ENCODE data around the gene OPCML. TPM values are rescaled to one million over a fixed set of nuclear protein-coding genes. Genes with fewer than 3 reads are reported as not detected.

Gene OPCML
- polyA plus RNA-seq, 3 donors = not detected

GRCh38 chr11:132450631-132451030, 1081.7 kb downstream of the OPCML start:
- Histone ChIP-seq H3K4me2 (replicated peaks; ENCODE audit: extremely low read depth, low read length, poor library complexity, severe bottlenecking) (no peak overlapping the region), H3K9me3 (replicated peaks in 1 of 2; ENCODE audit: control insufficient read depth in 1 of 2, insufficient read depth in 1 of 2, low read length in 2 of 2) (no peaks in the 10 kb centered on the region), H3K36me3 (replicated peaks in 1 of 2; ENCODE audit: control insufficient read depth in 1 of 2, insufficient read depth in 2 of 2, low read length in 2 of 2) (no peaks in the 10 kb centered on the region), H3K9ac (ENCODE audit: insufficient read depth, low read length, poor library complexity, severe bottlenecking) (no peak overlapping the region), H3K4me1 (ENCODE audit: control insufficient read depth in 1 of 2, insufficient read depth in 2 of 2, low read length in 2 of 2) (no peaks in the 10 kb centered on the region), H3K27ac (ENCODE audit: low read depth in 1 of 2, low read length in 2 of 2) (no peak overlapping the region), H3K27me3 (ENCODE audit: control insufficient read depth in 2 of 2, insufficient read depth in 2 of 2, low read length in 2 of 2) (no peaks in the 10 kb centered on the region), H2AFZ (ENCODE audit: insufficient read depth, low read depth, low read length, poor library complexity, severe bottlenecking) (no peak overlapping the region), H3K79me2 (ENCODE audit: insufficient read depth, low read length) (no peaks in the 10 kb centered on the region), H3K4me3 (replicated peaks in 1 of 3; ENCODE audit: low read depth in 2 of 3, low read length in 3 of 3) (no peak overlapping the region), H4K20me1 (ENCODE audit: insufficient read depth, low read length) (no peaks in the 10 kb centered on the region)
- H3K4me3 Mint-ChIP-seq = no peak overlapping the region
- no peaks in the 10 kb centered on the region for H3K4me1 Mint-ChIP-seq
- H3K9me3 Mint-ChIP-seq = peaks cover 0 to 11% (median 2%) of the 10 kb centered on the region in 7 donors
- no CpG with 5 or more reads among the region's 3 CpGs for WGBS (ENCODE audit: insufficient coverage)
- no peak overlapping the region for H3K27ac Mint-ChIP-seq
- intact Hi-C loops (cut with micrococcal nuclease) = no loop called here
- no peak for TF ChIP-seq CTCF (IDR thresholded peaks at IDR 0.05)
- H3K36me3 Mint-ChIP-seq = no peaks in the 10 kb centered on the region
- no peak for DNase-seq
- no peaks in the 10 kb centered on the region for H3K27me3 Mint-ChIP-seq (ENCODE audit: low read depth in 3 of 3)

GRCh38 chr11:132448334-132448995, 1083.8 kb downstream of the OPCML start:
- Mint-ChIP-seq H3K27ac (no peak overlapping the region), H3K27me3 (ENCODE audit: low read depth in 3 of 3) (no peaks in the 10 kb centered on the region), H3K36me3 (no peaks in the 10 kb centered on the region), H3K4me3 (no peak overlapping the region), H3K9me3 (peaks cover 0 to 17% (median 4%) of the 10 kb centered on the region in 7 donors), H3K4me1 (no peaks in the 10 kb centered on the region)
- Histone ChIP-seq H3K79me2 (ENCODE audit: insufficient read depth, low read length) (no peaks in the 10 kb centered on the region), H4K20me1 (ENCODE audit: insufficient read depth, low read length) (no peaks in the 10 kb centered on the region), H3K4me1 (ENCODE audit: control insufficient read depth in 1 of 2, insufficient read depth in 2 of 2, low read length in 2 of 2) (no peaks in the 10 kb centered on the region), H3K36me3 (replicated peaks in 1 of 2; ENCODE audit: control insufficient read depth in 1 of 2, insufficient read depth in 2 of 2, low read length in 2 of 2) (no peaks in the 10 kb centered on the region), H3K27ac (ENCODE audit: low read depth in 1 of 2, low read length in 2 of 2) (no peak overlapping the region), H3K4me2 (replicated peaks; ENCODE audit: extremely low read depth, low read length, poor library complexity, severe bottlenecking) (no peak overlapping the region), H3K9me3 (replicated peaks in 1 of 2; ENCODE audit: control insufficient read depth in 1 of 2, insufficient read depth in 1 of 2, low read length in 2 of 2) (peaks cover 0 to 5% of the 10 kb centered on the region in 2 donors), H3K9ac (ENCODE audit: insufficient read depth, low read length, poor library complexity, severe bottlenecking) (no peak overlapping the region), H3K27me3 (ENCODE audit: control insufficient read depth in 2 of 2, insufficient read depth in 2 of 2, low read length in 2 of 2) (no peaks in the 10 kb centered on the region), H3K4me3 (replicated peaks in 1 of 3; ENCODE audit: low read depth in 2 of 3, low read length in 3 of 3) (no peak overlapping the region), H2AFZ (ENCODE audit: insufficient read depth, low read depth, low read length, poor library complexity, severe bottlenecking) (no peak overlapping the region)
- intact Hi-C loops (cut with micrococcal nuclease) = no loop called here
- no peak for DNase-seq
- WGBS (ENCODE audit: insufficient coverage) = 81% methylated on average over 3 of the region's 4 CpGs
- TF ChIP-seq CTCF (IDR thresholded peaks at IDR 0.05) = no peak
